CD4-positive, alpha-beta T cell treated with Interleukin-21 for 1 hour (primary cell): Measurements from ENCODE around the gene OR10H4.
"Not testable (repeated sequence)": the region's sequence is repeated elsewhere in the genome, so short reads cannot be mapped to it uniquely, and the experiment has no call there.

Experiments
- DNase-seq: peaks from one replicate; pipeline ENCODE4 v3.0.0-alpha.2; 2020

The OR10H4 gene

DNA sequence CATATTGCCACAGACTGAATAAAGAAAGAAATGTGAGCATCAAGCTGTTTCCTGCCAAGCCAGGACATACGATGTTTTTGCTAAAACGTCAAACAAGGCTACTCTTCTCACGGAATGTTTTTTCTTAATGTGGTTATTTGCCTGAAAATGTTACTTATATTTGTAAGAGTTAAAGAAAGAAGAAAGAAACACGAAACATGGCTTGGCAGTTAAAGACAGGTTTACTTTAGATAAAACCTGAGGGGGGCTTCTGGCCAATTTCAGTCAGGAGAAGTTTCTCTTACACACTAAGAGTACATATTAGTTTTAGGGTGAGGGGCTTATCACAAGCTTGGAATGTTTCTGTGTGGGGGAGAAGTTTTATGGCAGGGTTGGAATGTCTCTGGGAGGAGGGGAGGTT lies 4.4 kb upstream of the OR10H4 start:
- no peak for DNase-seq

DNA sequence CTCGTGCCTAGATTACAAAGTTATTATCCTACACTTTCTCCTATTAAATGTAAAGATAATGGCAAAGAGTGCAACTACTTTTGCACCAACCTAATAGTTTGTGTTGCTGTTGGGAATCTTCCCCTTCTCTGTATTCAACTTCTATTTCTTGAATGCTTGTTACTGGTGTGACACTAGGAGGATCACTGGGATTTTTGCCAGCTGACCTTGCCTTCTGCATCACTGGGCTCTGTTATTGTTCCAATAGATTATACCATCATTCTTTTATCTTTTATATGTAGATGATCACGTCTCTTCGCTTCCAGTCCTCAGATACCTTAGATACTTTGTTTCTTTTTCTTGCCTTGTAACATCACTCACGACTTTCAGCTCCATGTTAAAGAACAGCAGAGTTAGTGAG lies 3.5 kb upstream of the OR10H4 start:
- no peak for DNase-seq

DNA sequence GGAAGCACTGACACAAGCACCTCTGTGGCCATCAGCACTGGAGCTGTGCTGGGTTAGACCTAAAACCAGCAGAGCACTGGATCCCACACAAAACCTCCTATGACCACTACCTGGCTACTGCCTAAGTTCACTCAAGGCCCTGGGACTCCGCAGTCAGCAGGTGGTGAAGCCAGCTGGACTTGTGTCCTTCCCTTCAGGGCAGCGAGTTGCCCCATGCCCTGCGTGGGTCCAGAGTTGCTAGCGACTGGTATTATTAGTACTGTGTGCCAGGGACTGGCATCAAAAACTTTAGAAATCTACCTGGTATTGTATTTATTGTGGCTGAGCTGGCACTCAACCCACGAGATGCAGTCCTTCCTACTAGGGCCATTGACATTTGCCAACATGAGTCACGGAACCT lies 6.0 kb downstream of the OR10H4 start:
- no peak for DNase-seq

DNA sequence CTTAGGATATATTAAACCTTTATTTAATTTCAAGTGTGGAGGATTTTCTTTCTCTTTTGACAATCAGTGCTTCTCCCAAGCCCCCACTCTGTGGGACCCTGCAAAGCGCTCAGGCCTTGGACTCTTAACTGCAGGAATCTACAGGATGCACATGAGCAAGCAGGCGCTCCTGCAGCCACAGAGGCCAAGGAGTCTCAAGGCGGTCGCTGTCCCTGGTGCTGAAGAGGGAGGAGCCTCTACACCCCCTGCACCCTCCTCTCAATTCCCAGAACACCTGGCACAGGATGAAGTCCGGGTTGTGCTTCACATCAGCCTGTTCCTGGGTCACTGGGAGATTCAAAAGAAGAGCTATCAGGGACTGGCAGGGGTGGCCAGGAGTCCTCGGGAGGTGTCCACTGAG lies 13.5 kb downstream of the OR10H4 start:
- no peak for DNase-seq

DNA sequence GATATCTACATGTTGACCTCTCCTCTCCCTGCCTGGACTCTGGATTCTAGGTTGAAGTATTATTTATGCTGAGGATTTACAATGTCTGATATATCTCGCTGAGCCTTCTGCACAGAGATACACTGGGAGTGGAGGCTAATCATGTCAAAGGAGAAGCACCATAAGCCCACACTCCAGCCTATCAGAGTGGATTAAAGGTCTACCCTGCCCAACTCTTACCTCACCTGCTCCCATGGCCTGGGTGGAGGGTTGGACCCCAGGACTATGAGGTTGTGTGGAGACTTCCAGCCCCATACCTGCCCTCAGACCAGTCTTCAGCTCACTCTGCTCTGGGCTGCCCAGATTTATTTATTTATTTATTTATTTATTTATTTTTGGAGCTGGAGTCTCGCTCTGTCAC lies 15.4 kb downstream of the OR10H4 start:
- no peak for DNase-seq

DNA sequence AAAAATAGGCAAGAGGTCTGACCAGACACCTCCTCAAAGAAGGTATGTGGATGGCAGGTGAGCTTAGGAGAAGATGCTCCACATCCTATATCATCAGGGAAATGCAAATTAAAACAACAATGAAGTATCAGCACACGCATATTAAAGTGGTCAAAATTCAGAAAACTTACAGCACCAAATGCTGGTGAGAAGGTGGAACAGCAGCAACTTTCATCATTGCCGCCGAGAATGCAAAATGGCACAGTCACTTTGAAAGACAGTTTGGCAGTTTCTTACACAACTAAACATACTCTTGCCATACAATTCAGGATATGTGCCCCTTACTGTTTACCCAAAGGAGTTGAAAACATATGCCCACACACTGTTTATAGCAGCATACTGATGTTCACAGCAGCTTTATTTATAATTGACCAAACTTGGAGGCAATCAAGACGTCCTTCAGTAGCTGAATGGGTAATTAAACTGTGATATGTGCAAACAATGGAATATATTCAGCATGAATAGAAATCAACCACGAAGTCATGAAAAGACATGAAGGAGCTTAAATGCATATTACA lies 22.5 kb downstream of the OR10H4 start:
- DNase-seq = no peak

DNA sequence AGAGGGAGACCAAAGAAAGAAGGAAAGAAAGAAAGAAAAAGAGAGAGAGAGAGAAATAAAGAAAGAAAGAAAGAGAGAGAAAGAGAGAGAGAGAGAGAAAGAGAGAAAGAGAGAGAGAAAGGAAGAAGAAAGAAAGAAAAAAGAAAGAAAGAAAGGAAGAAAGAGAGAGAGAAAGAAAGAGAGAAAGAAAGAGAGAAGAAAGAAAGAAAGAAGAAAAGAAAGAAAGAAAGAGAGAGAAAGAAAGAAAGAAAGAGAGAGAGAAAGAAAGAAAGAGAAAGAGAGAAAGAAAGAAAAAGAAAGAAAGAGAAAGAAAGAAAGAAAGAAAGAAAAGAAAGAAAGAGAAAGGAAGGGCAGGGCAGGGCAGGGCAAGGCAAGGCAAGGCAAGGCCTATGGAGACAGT lies 23.2 kb downstream of the OR10H4 start:
- not testable (repeated sequence) for DNase-seq

DNA sequence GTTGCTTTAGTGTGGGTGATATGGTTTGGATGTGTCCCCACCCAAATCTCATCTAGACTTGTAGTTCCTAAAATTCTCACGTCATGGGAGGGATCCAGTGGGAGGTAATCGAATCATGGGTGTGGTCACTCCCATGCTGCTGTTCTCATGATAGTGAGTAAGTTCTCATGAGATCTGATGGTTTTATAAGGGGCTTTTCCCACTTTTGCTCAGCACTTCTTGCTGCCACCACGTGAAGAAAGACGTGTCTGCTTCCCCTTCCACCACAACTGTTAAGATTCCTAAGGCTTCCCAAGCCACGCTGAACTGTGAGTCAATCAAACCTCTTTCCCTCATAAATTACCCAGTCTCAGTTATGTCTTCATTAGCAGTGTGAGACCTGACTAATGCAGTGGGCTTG lies 26.0 kb downstream of the OR10H4 start:
- DNase-seq = no peak

DNA sequence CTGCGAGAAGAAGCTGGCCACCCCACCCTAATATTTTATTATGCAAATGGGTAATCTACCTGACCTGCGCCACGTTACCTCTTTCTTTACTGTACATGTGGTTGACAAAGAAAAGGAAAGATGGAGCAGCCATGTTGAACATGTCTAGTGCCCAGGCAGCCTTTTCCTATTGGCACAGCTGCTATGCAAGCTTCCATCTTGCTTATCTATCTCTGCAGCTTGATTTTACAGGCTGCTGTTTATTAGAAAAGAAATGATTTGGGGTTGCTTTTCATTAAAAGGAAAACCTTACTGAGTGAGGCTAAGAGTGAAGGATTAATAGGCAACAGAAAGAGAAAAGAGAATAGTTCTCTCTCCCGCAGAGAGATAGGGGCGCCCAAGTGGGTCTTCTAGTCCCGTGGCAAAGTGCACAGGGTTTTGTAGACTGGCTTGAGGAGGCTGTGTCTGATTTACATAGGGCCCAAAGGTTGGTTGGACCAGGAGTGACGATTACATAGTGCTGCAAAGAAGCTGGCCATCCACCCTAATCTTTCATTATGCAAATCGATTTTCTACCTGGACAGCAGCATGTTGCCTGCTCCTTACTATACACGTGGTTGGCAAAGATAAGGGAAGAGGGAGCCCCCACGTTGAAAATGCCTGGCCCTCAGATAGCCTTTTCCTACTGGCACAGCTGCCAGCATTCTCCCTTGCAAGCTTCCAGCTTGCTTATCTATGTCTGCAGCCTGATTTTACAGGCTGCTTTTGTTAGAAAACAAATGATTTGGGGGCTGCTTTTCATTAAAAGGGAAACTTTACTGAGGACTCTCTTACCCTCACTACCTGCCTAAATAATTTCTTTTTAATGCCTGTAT lies 28.3 kb downstream of the OR10H4 start:
- DNase-seq = no peak

DNA sequence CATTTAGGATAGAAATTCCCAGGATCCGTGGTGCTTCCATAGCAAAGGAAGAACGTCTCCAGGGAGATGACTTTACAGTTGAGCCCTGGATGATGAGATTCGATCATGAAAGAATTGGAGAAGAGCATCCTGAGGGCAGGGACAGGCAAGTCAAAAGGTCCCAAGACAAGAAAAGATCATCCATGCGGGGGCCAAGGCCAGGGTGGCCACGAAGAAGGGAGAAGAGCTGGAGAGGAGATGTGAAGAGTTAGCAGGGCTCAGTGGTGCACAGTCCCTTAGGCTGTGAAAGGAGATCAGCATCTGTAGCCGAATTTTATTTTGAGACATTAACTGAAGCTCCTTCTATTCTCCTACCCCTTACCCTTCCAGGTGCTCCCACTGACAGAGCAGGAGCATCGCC lies 28.9 kb downstream of the OR10H4 start:
- no peak for DNase-seq

DNA sequence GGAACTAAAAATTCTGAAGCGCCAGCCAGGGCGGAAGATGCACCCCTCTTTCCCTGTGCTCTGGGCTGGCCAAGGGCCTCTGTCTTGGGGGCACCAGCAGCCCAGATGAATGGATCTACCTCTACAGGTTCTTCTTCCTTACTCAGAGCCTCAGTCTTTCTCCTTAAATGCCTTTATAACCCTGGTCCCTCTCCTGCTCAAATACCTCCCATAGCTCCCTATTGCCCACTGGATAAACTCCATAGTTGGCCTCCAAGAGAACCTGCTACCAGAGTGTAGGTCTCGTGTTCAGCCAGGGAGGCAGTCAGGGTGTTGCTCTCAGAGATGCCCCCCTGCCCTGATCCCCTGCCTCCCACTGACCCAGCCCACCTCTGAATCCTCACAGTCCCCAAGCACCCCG lies 30.5 kb downstream of the OR10H4 start:
- DNase-seq = no peak

DNA sequence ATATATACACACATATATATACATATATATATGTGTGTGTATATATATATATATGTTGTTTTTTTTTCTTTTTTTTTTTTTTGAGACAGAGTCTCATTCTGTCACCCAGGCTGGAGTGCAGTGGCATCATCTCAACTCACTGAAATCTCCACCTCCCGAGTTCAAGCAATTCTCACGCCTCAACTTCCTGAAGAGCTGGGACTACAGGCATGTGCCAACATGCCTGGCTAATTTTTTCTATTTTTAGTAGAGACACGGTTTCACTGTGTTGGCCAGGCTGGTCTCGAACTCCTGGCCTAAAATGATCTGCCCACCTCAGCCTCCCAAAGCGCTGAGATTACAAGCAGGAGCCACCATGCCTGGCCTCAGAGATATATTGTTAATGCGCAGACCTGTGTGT lies 37.0 kb downstream of the OR10H4 start:
- DNase-seq = not testable (repeated sequence)

DNA sequence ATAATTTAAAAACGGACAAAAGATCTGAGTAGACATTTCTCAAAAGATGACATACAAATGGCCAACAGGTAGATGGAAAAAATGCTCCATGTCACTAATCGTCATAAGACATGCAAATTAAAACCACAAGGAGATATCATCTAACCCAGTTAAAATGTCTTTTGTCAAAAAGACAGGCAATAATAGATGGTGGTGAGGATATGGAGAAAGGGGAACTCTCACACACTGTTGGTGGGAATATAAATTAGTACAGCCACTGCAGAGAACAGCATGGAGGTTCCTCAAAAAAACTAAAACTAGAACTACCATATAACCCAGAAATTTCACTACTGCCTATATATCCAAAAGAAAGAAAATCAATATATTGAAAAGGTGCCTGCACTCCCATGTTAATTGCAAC lies 37.9 kb downstream of the OR10H4 start:
- DNase-seq = peak; percentile 9

DNA sequence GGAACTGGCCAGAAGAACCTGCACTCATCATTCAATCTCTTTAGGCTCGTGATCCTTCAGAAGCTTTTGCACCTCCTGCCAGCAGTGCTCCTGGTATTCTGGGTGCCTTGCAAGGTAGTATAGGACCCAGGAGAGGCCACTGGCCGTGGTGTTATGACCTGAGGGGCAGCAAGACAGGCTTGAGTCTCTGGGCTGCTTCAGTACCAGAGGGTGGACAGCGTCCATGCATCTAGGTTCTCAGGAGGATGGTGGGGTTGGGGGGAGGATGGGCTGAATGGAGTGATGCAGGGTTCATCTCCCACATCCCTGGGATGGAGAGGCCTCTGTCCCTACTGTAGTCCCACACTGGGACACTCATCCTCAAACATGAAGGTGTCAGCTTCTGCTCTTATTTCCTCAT lies 41.1 kb downstream of the OR10H4 start:
- no peak for DNase-seq

DNA sequence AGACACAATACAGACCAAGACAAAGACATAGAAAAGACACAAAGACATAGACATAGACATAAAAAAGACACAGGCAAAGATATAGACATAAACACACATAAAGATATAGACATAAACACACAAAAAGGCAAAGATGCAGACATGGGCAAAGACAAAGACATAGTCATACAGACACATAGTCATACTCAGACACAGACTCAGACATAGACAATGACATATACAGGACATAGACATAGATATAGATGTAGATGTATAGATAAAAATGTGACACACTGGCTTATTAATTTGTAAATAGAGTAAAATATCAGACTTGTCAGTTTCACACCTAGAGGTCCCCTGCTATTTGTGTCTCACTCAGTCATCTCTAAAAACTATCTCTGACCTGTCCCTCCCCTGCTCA lies 42.8 kb downstream of the OR10H4 start:
- DNase-seq = no peak

DNA sequence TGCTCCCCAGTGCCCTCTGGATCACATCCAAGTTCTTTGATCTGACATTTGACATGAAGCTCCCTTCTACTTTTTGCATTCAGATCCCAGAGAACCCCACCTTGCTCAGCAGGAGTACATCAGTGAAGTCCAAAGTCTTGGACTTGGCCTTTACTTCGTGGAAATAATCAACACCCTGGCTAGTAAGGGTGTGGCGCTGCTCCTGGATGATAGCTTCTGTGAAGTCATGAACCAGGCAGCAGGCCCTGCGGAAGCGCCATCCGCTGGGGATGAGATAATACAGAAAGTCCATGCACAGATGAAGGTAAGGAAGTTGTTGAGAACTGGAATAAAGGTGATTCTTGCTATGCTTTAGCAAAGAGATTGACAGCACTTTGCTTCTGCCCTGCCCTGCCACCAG lies 43.2 kb downstream of the OR10H4 start:
- DNase-seq = no peak

DNA sequence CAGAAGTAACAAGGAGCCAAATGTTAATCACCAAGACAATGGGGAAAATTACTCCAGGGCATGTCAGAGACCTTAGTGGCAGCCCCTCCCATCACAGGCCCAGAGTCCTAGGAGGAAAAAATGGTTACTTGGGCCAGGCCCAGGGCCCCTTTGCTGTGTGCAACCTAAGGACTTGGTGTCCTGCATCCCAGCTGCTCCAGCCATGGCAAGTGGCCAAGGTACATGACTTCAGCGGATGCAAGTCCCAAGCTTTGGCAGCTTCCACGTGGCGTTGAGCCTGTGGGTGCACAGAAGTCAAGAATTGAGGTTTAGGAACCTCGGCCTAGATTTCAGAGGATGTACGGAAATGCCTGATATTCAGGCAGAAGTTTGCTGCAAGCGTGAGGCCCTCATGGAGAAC lies 46.7 kb downstream of the OR10H4 start:
- DNase-seq = no peak

DNA sequence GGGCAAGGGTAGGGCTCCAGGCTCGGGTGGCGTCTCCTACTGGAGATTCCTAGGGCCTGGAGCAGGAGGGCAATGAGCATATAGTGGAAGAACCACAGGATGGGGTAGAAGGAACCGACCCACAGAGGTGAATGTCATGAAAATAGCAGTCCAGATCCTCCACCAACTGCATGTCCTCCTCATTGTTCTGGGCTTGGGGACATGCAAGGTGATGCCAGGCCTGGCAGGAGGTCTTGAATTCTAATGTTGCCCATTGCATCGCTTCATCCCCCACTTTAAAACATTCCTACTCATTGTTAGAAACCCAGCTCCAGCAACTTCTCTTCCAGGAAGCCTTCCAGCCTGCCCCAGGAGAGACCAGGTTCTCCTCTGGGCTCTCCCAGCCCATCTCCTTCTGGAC lies 49.4 kb downstream of the OR10H4 start:
- DNase-seq = no peak
